ENCODE measurements around the gene TPPP3. TPM values are rescaled to one million over a fixed set of nuclear protein-coding genes. Genes with fewer than 3 reads are reported as not detected.

The TPPP3 gene
- total and polyA plus RNA-seq, 4 donors = 164 to 371 (median 185) TPM

GRCh38 chr16:67400901-67401300, 7.6 kb upstream of the TPPP3 start:
- no peaks in the 10 kb centered on the region for H3K9me3 ChIP-seq (ENCODE audit: control insufficient read depth in 4 of 4, insufficient read depth in 3 of 4, low read length in 3 of 4)
- peaks cover 0 to 39% (median 24%) of the 10 kb centered on the region in 5 donors for H3K4me1 ChIP-seq (ENCODE audit: control insufficient read depth in 5 of 5, insufficient read depth in 5 of 5, low read length in 5 of 5)
- ATAC-seq (ENCODE audit: insufficient read depth, low FRiP score) (no peak), DNase-seq (no peak)
- no peaks in the 10 kb centered on the region for H3K36me3 ChIP-seq (ENCODE audit: control insufficient read depth in 4 of 4, insufficient read depth in 4 of 4, low read length in 4 of 4)
- no peak overlapping the region for H3K4me3 ChIP-seq
- WGBS, 2 donors = 96% methylated on average over 14 of the region's 14 CpGs
- H3K27ac ChIP-seq (ENCODE audit: low read depth in 1 of 2, low read length in 1 of 2) = no peak overlapping the region
- TF ChIP-seq CTCF (IDR thresholded peaks at IDR 0.05; ENCODE audit: control extremely low read depth, extremely low read depth) = no peak
- H3K27me3 ChIP-seq (ENCODE audit: control insufficient read depth in 3 of 3, insufficient read depth in 3 of 3, low read length in 2 of 3) = no peaks in the 10 kb centered on the region
- no peak overlapping the region for H3K9ac ChIP-seq (ENCODE audit: insufficient read depth in 1 of 2, low read length in 2 of 2)

GRCh38 chr16:67399749-67400704, 6.7 kb upstream of the TPPP3 start:
- TF ChIP-seq CTCF (IDR thresholded peaks at IDR 0.05; ENCODE audit: control extremely low read depth, extremely low read depth) = no peak
- H3K9me3 ChIP-seq (ENCODE audit: control insufficient read depth in 4 of 4, insufficient read depth in 3 of 4, low read length in 3 of 4) = no peaks in the 10 kb centered on the region
- ATAC-seq (ENCODE audit: insufficient read depth, low FRiP score) = no peak
- no peak overlapping the region for H3K27ac ChIP-seq (ENCODE audit: low read depth in 1 of 2, low read length in 1 of 2)
- peaks cover 0 to 41% (median 23%) of the 10 kb centered on the region in 5 donors for H3K4me1 ChIP-seq (ENCODE audit: control insufficient read depth in 5 of 5, insufficient read depth in 5 of 5, low read length in 5 of 5)
- H3K9ac ChIP-seq (ENCODE audit: insufficient read depth in 1 of 2, low read length in 2 of 2) = no peak overlapping the region
- 76 to 77% methylated on average over 19 of the region's 19 CpGs for WGBS, 2 donors
- H3K4me3 ChIP-seq = no peak overlapping the region
- DNase-seq = peak in 2 of 3 donors; percentile 42 to 61
- H3K36me3 ChIP-seq (ENCODE audit: control insufficient read depth in 4 of 4, insufficient read depth in 4 of 4, low read length in 4 of 4) = no peaks in the 10 kb centered on the region
- H3K27me3 ChIP-seq (ENCODE audit: control insufficient read depth in 3 of 3, insufficient read depth in 3 of 3, low read length in 2 of 3) = peaks cover 0 to 7% (median 4%) of the 10 kb centered on the region in 3 donors

GRCh38 chr16:67399218-67399733, 6.0 kb upstream of the TPPP3 start:
- peak; percentile 52 for TF ChIP-seq CTCF (IDR thresholded peaks at IDR 0.05; ENCODE audit: control extremely low read depth, extremely low read depth)
- Histone ChIP-seq H3K27ac (ENCODE audit: low read depth in 1 of 2, low read length in 1 of 2) (no peak overlapping the region), H3K9ac (ENCODE audit: insufficient read depth in 1 of 2, low read length in 2 of 2) (no peak overlapping the region)

More at GRCh38 chr16:67399218-67399733, 6.0 kb upstream of the TPPP3 start:
- no peaks in the 10 kb centered on the region for H3K9me3 ChIP-seq (ENCODE audit: control insufficient read depth in 4 of 4, insufficient read depth in 3 of 4, low read length in 3 of 4)
- DNase-seq (peak; percentile 62 to 81 (median 74)), ATAC-seq (ENCODE audit: insufficient read depth, low FRiP score) (peak; percentile 37)
- H3K36me3 ChIP-seq (ENCODE audit: control insufficient read depth in 4 of 4, insufficient read depth in 4 of 4, low read length in 4 of 4) = no peaks in the 10 kb centered on the region
- peaks cover 0 to 9% (median 4%) of the 10 kb centered on the region in 3 donors for H3K27me3 ChIP-seq (ENCODE audit: control insufficient read depth in 3 of 3, insufficient read depth in 3 of 3, low read length in 2 of 3)
- no peak overlapping the region for H3K4me3 ChIP-seq
- 28 to 34% methylated on average over 42 of the region's 42 CpGs for WGBS, 2 donors
- H3K4me1 ChIP-seq (ENCODE audit: control insufficient read depth in 5 of 5, insufficient read depth in 5 of 5, low read length in 5 of 5) = peaks cover 0 to 37% (median 25%) of the 10 kb centered on the region in 5 donors

Data from lung (tissue), 12 donors.